ENCODE measurements around the gene MRNIP.
"Not testable (repeated sequence)": the region's sequence is repeated elsewhere in the genome, so short reads cannot be mapped to it uniquely, and the experiment has no call there.

MRNIP gene

GRCh38 chr5:179792612-179793467, 65.8 kb downstream of the MRNIP start:
- DNase-seq (ENCODE audit: low read depth, low spot score): no peak

- DNase-seq (ENCODE audit: low read depth, low spot score): no peak
Observed at GRCh38 chr5:179791881-179792611, 66.6 kb downstream of the MRNIP start.

- DNase-seq (ENCODE audit: low read depth, low spot score): not testable (repeated sequence)
Observed at GRCh38 chr5:179789278-179789677, 69.3 kb downstream of the MRNIP start.

- no peak for DNase-seq (ENCODE audit: low read depth, low spot score)
Observed at GRCh38 chr5:179788193-179788854, 70.3 kb downstream of the MRNIP start.
